ENCODE measurements around the gene ERMN. TPM values are rescaled to one million over a fixed set of nuclear protein-coding genes. Genes with fewer than 3 reads are reported as not detected.

The ERMN gene
- total and polyA plus RNA-seq, 2 experiments from 2014 or later = not detected

- H2AFZ ChIP-seq = no peak overlapping the region
- no peaks in the 10 kb centered on the region for H3K79me2 ChIP-seq (ENCODE audit: insufficient read depth)
- no peak overlapping the region for H3K27ac ChIP-seq
- no peaks in the 10 kb centered on the region for H3K27me3 ChIP-seq (replicated peaks; ENCODE audit: insufficient read depth)
- H3K36me3 ChIP-seq (ENCODE audit: low read depth) = peaks cover 35% of the 10 kb centered on the region; the same call in 1 of the 2 replicates
- no peak overlapping the region for H3K9ac ChIP-seq
- H3K4me3 ChIP-seq = no peak overlapping the region
- 95 to 97% methylated on average over 2 of the region's 2 CpGs for WGBS, 2 experiments (ENCODE audit: low coverage in 1 of 2, low lambda C conversion rate in 2 of 2, missing lambda C conversion rate in 2 of 2)
- no peak for DNase-seq
- TF ChIP-seq EZH2phosphoT487 (IDR thresholded peaks at IDR 0.05; ENCODE audit: insufficient read depth, low read depth) = no peak
- TF ChIP-seq EZH2 (IDR thresholded peaks at IDR 0.05; ENCODE audit: insufficient read depth, poor library complexity, severe bottlenecking) = no peak
- no peaks in the 10 kb centered on the region for H4K20me1 ChIP-seq (ENCODE audit: insufficient read depth)
- in situ Hi-C loops (cut with MboI) = no loop called here
- H3K9me2 ChIP-seq (ENCODE audit: insufficient read depth) = no peaks in the 10 kb centered on the region
- peaks cover 54% of the 10 kb centered on the region for H3K4me1 ChIP-seq (ENCODE audit: insufficient read depth)
- H3F3A ChIP-seq (ENCODE audit: insufficient read depth) = peaks cover 44% of the 10 kb centered on the region
- H3K4me2 ChIP-seq (ENCODE audit: unreplicated experiment) = no peak overlapping the region
- no peaks in the 10 kb centered on the region for H3K9me3 ChIP-seq (ENCODE audit: low read depth)
Observed at GRCh38 chr2:157309878-157310277, 15.7 kb downstream of the ERMN start.

GRCh38 chr2:157307021-157307420 is 18.6 kb downstream of the ERMN start:
- H2AFZ ChIP-seq = no peak overlapping the region
- H3K27ac ChIP-seq = no peak overlapping the region
- H3K27me3 ChIP-seq (replicated peaks; ENCODE audit: insufficient read depth) = no peaks in the 10 kb centered on the region
- peaks cover 46% of the 10 kb centered on the region for H3F3A ChIP-seq (ENCODE audit: insufficient read depth)
- no peaks in the 10 kb centered on the region for H3K9me3 ChIP-seq (ENCODE audit: low read depth)
- 71 to 81% methylated on average over 1 of the region's 1 CpG for WGBS, 2 experiments (ENCODE audit: low coverage in 1 of 2, low lambda C conversion rate in 2 of 2, missing lambda C conversion rate in 2 of 2)
- H3K4me1 ChIP-seq (ENCODE audit: insufficient read depth) = peaks cover 43% of the 10 kb centered on the region
- H3K9ac ChIP-seq = no peak overlapping the region
- H3K4me3 ChIP-seq = no peak overlapping the region
- DNase-seq = peak; percentile 42
- H3K79me2 ChIP-seq (ENCODE audit: insufficient read depth) = no peaks in the 10 kb centered on the region
- no peak overlapping the region for H3K4me2 ChIP-seq (ENCODE audit: unreplicated experiment)
- peaks cover 35% of the 10 kb centered on the region; the same call in 1 of the 2 replicates for H3K36me3 ChIP-seq (ENCODE audit: low read depth)
- H3K9me2 ChIP-seq (ENCODE audit: insufficient read depth) = no peaks in the 10 kb centered on the region
- in situ Hi-C loops (cut with MboI) = no loop called here
- no peaks in the 10 kb centered on the region for H4K20me1 ChIP-seq (ENCODE audit: insufficient read depth)
- TF ChIP-seq EZH2phosphoT487 (IDR thresholded peaks at IDR 0.05; ENCODE audit: insufficient read depth, low read depth) = no peak
- no peak for TF ChIP-seq EZH2 (IDR thresholded peaks at IDR 0.05; ENCODE audit: insufficient read depth, poor library complexity, severe bottlenecking)

- Histone ChIP-seq H3K9ac (no peak overlapping the region), H3K9me3 (ENCODE audit: low read depth) (no peaks in the 10 kb centered on the region), H2AFZ (no peak overlapping the region), H4K20me1 (ENCODE audit: insufficient read depth) (no peaks in the 10 kb centered on the region), H3K27me3 (replicated peaks; ENCODE audit: insufficient read depth) (no peaks in the 10 kb centered on the region), H3K79me2 (ENCODE audit: insufficient read depth) (no peaks in the 10 kb centered on the region), H3F3A (ENCODE audit: insufficient read depth) (peaks cover 44% of the 10 kb centered on the region), H3K27ac (peak overlapping the region; percentile 65; the same call in 1 of the 2 replicates), H3K4me3 (no peak overlapping the region), H3K4me2 (ENCODE audit: unreplicated experiment) (peak overlapping the region; percentile 62), H3K9me2 (ENCODE audit: insufficient read depth) (no peaks in the 10 kb centered on the region), H3K4me1 (ENCODE audit: insufficient read depth) (peaks cover 33% of the 10 kb centered on the region), H3K36me3 (ENCODE audit: low read depth) (peaks cover 27% of the 10 kb centered on the region; the same call in 1 of the 2 replicates)
- TF ChIP-seq EZH2 (IDR thresholded peaks at IDR 0.05; ENCODE audit: insufficient read depth, poor library complexity, severe bottlenecking) (no peak), EZH2phosphoT487 (IDR thresholded peaks at IDR 0.05; ENCODE audit: insufficient read depth, low read depth) (no peak)
- 77 to 87% methylated on average over 4 of the region's 4 CpGs for WGBS, 2 experiments (ENCODE audit: low coverage in 1 of 2, low lambda C conversion rate in 2 of 2, missing lambda C conversion rate in 2 of 2)
- DNase-seq = peak; percentile 31
- in situ Hi-C loops (cut with MboI) = no loop called here
Observed at GRCh38 chr2:157305723-157306110, 19.9 kb downstream of the ERMN start.

GRCh38 chr2:157304811-157305722 is 20.6 kb downstream of the ERMN start:
- no peaks in the 10 kb centered on the region for H3K79me2 ChIP-seq (ENCODE audit: insufficient read depth)
- peaks cover 20% of the 10 kb centered on the region; the same call in 1 of the 2 replicates for H3K36me3 ChIP-seq (ENCODE audit: low read depth)
- H3K9me2 ChIP-seq (ENCODE audit: insufficient read depth) = no peaks in the 10 kb centered on the region
- H3K4me1 ChIP-seq (ENCODE audit: insufficient read depth) = peaks cover 33% of the 10 kb centered on the region
- in situ Hi-C loops (cut with MboI) = no loop called here
- H2AFZ ChIP-seq = no peak overlapping the region
- peaks cover 49% of the 10 kb centered on the region for H3F3A ChIP-seq (ENCODE audit: insufficient read depth)
- peak overlapping the region; percentile 65 for H3K27ac ChIP-seq
- peak overlapping the region; percentile 13; the same call in 1 of the 2 replicates for H3K4me3 ChIP-seq
- peak overlapping the region; percentile 30 for H3K9ac ChIP-seq
- 2 to 9% methylated on average over 3 of the region's 3 CpGs for WGBS, 2 experiments (ENCODE audit: low coverage in 1 of 2, low lambda C conversion rate in 2 of 2, missing lambda C conversion rate in 2 of 2)
- TF ChIP-seq EZH2phosphoT487 (IDR thresholded peaks at IDR 0.05; ENCODE audit: insufficient read depth, low read depth) = 0 out of 2 replicates have a peak, but pooled peaks have one; percentile 26
- TF ChIP-seq EZH2 (IDR thresholded peaks at IDR 0.05; ENCODE audit: insufficient read depth, poor library complexity, severe bottlenecking) = no peak
- H3K27me3 ChIP-seq (replicated peaks; ENCODE audit: insufficient read depth) = no peaks in the 10 kb centered on the region
- H3K9me3 ChIP-seq (ENCODE audit: low read depth) = no peaks in the 10 kb centered on the region
- peak overlapping the region; percentile 62 for H3K4me2 ChIP-seq (ENCODE audit: unreplicated experiment)
- peak; percentile 70 for DNase-seq
- no peaks in the 10 kb centered on the region for H4K20me1 ChIP-seq (ENCODE audit: insufficient read depth)
